Endothelial cell of umbilical vein (primary cell): ENCODE measurements around the gene LGI2. TPM values are rescaled to one million over a fixed set of nuclear protein-coding genes. Genes with fewer than 3 reads are reported as not detected.

Experiments
- BruUV-seq: library from RNA; stranded (reverse); fragments of 400-500 nt; replicated peaks from 2 replicates; lab custom pipeline; 2021; lab: Mats Ljungman, UMichigan
- CTCF ChIA-PET: fragments of 300-600, 350-600 bp; sonication (Branson Sonifier 250); formaldehyde crosslinking; loops from one replicate; lab custom pipeline; 2021; ENCODE audit warnings: antibody characterized with exemption, inconsistent platforms; lab: Charles Lee
- POLR2A ChIA-PET: fragments of 300-600, 350-600 bp; sonication (Branson Sonifier 250); formaldehyde crosslinking; loops from one replicate; lab custom pipeline; 2021; ENCODE audit warnings: antibody characterized with exemption, inconsistent platforms; lab: Charles Lee
- DNase-seq: peaks from one replicate; pipeline ENCODE4 v3.0.0-alpha.2; 2011; ENCODE audit warnings: low read depth, low spot score
- FAIRE-seq: peaks from 2 replicates; lab custom pipeline; 2011; peaks lifted over from hg19 to GRCh38; lab: Jason Lieb, UNC
- H2AFZ ChIP-seq: 2 replicates; pipeline ENCODE4 v1.6.0; 2012; ENCODE audit warnings: low read depth, low read length, control low read depth, inconsistent platforms
- H3K27ac ChIP-seq: 2 replicates; pipeline ENCODE4 v1.5.1; 2011; ENCODE audit warnings: low read depth, mild to moderate bottlenecking, control low read depth, low read length, moderate library complexity; ENCODE audit not compliant: insufficient read depth
- H3K27me3 ChIP-seq, 2 experiments: 2 replicates each; pipeline versions ENCODE4 v1.6.0 to v1.6.1; 2011; ENCODE audit warnings: low read length in 2 of 2, mixed read lengths in 1 of 2; ENCODE audit not compliant: control insufficient read depth in 2 of 2, insufficient read depth in 2 of 2
- H3K36me3 ChIP-seq, 2 experiments: 2 replicates in 1 of 2; 3 replicates in 1 of 2; pipeline ENCODE4 v1.5.1; 2011; ENCODE audit warnings: low read length in 2 of 2, mild to moderate bottlenecking in 1 of 2, moderate library complexity in 1 of 2; ENCODE audit not compliant: control insufficient read depth in 2 of 2, insufficient read depth in 2 of 2; ENCODE audit errors: extremely low read depth in 1 of 2
- H3K4me1 ChIP-seq: 3 replicates; pipeline ENCODE4 v1.5.1; 2011; ENCODE audit warnings: mild to moderate bottlenecking, low read length; ENCODE audit not compliant: control insufficient read depth, insufficient read depth; ENCODE audit errors: extremely low read depth
- H3K4me2 ChIP-seq: 2 replicates; pipeline ENCODE4 v1.6.1; 2011; ENCODE audit warnings: low read length, control low read depth, mixed read lengths; ENCODE audit not compliant: insufficient read depth
- H3K4me3 ChIP-seq, 3 experiments: fragments of 200-600 bp in 1 of 3; sonication (generic), shearing (Covaris generic) in 1 of 3; replicated peaks in 1 of 3; 2 replicates each; pipeline ENCODE4 v1.5.1; 2011 to 2016; ENCODE audit warnings: control low read depth in 3 of 3, low read length in 3 of 3, mild to moderate bottlenecking in 2 of 3, inconsistent platforms in 1 of 3, low read depth in 1 of 3, moderate library complexity in 1 of 3; ENCODE audit not compliant: insufficient read depth in 1 of 3
- H3K79me2 ChIP-seq: 2 replicates; pipeline ENCODE4 v1.6.0; 2012; ENCODE audit warnings: low read length, inconsistent platforms; ENCODE audit not compliant: control insufficient read depth, insufficient read depth
- H3K9ac ChIP-seq: replicated peaks from 2 replicates; pipeline ENCODE3; 2011; ENCODE audit warnings: low read length, control low read depth; ENCODE audit not compliant: insufficient read depth; ENCODE audit errors: extremely low read depth
- H3K9me1 ChIP-seq: replicated peaks from 3 replicates; pipeline ENCODE4 v1.6.0; 2011; ENCODE audit warnings: mild to moderate bottlenecking, low read length; ENCODE audit not compliant: control insufficient read depth, insufficient read depth; ENCODE audit errors: extremely low read depth
- H3K9me3 ChIP-seq: replicated peaks from 2 replicates; pipeline ENCODE4 v1.5.1; 2012; ENCODE audit warnings: low read length, inconsistent platforms; ENCODE audit not compliant: control insufficient read depth, insufficient read depth
- H4K20me1 ChIP-seq: replicated peaks from 2 replicates; pipeline ENCODE3; 2011; ENCODE audit warnings: mild to moderate bottlenecking, low read length; ENCODE audit not compliant: control insufficient read depth, insufficient read depth; ENCODE audit errors: extremely low read depth
- CTCF ChIP-seq, 2 donors: IDR thresholded peaks; 1 replicate in 1 of 2; 2 replicates in 1 of 2; pipeline ENCODE4 v1.5.1; 2011; ENCODE audit warnings: low read length in 2 of 2, mild to moderate bottlenecking in 2 of 2, moderate library complexity in 2 of 2, control low read depth in 1 of 2, inconsistent platforms in 1 of 2, low read depth in 1 of 2; ENCODE audit not compliant: insufficient read depth in 1 of 2; ENCODE audit errors: extremely low read depth in 1 of 2
- EZH2 ChIP-seq: IDR thresholded peaks from 2 replicates; pipeline ENCODE4 v1.6.1; 2012; ENCODE audit warnings: borderline replicate concordance, low read depth, mild to moderate bottlenecking, moderate library complexity, low read length, inconsistent platforms; ENCODE audit not compliant: severe bottlenecking
- FOS ChIP-seq: IDR thresholded peaks from 2 replicates; pipeline ENCODE4 v1.6.1; 2011; ENCODE audit warnings: mild to moderate bottlenecking, low read length, moderate library complexity, borderline replicate concordance; ENCODE audit not compliant: insufficient read depth
- GATA2 ChIP-seq: IDR thresholded peaks from 2 replicates; pipeline ENCODE4 v1.7.0; 2011; ENCODE audit warnings: low read depth, mild to moderate bottlenecking, moderate library complexity, mixed read lengths, low read length; ENCODE audit not compliant: insufficient read length, insufficient read depth
- JUN ChIP-seq: IDR thresholded peaks from 2 replicates; pipeline ENCODE4 v1.6.1; 2011; ENCODE audit warnings: borderline replicate concordance, low read depth; ENCODE audit not compliant: insufficient read length, insufficient read depth
- MAX ChIP-seq: IDR thresholded peaks from 2 replicates; pipeline ENCODE4 v1.6.1; 2011; ENCODE audit not compliant: insufficient read depth, insufficient read length
- MYC ChIP-seq: IDR thresholded peaks from one replicate; pipeline ENCODE4 v1.6.1; 2011; ENCODE audit warnings: mild to moderate bottlenecking, low read depth, low read length
- POLR2A ChIP-seq: IDR thresholded peaks from 2 replicates; pipeline ENCODE4 v1.6.1; 2012; ENCODE audit warnings: low read depth, mild to moderate bottlenecking, control low read depth, low read length
- POLR2AphosphoS5 ChIP-seq: IDR thresholded peaks from 2 replicates; pipeline ENCODE4 v1.6.1; 2012; ENCODE audit warnings: low read depth, mild to moderate bottlenecking, control low read depth, low read length, moderate library complexity; ENCODE audit not compliant: insufficient read depth
- dilution Hi-C: fragments of 300-500 bp; cut with MboI; formaldehyde crosslinking; loops from one replicate; pipeline ENCODE4 v1.15.0; 2019; ENCODE audit warnings: low sequenced_read_pairs; ENCODE audit not compliant: extremely low pct_ligation_motif_present
- intact Hi-C: fragments of 100-400 bp; cut with micrococcal nuclease; formaldehyde crosslinking; loops from one replicate; pipeline ENCODE4 v1.10.0; 2022
- polyA plus RNA-seq, 4 experiments: library from polyadenylated mRNA; depleted of rRNA in 3 of 4; stranded (reverse) in 3 of 4; unstranded in 1 of 4; fragments of >200 nt; gene quantifications; 2 replicates each; pipeline versions ENCODE4 v1.2.1 to v1.2.3, GENCODE V29; 2011 to 2012; ENCODE audit warnings: missing spikeins in 1 of 4
- total RNA-seq: library from RNA; stranded (reverse); gene quantifications from 2 replicates; pipeline ENCODE4 v1.2.3, GENCODE V29; 2021

The LGI2 gene
- total and polyA plus RNA-seq, 2 donors (not counting 3 experiments of a cell fraction or from before 2014, with no cell fraction given): not detected

- dilution Hi-C loops (no loop called here), intact Hi-C loops (no loop called here)
- Histone ChIP-seq H3K36me3 (no peaks in the 10 kb centered on the region), H3K9me1 (no peaks in the 10 kb centered on the region), H3K27ac (no peak overlapping the region), H2AFZ (no peak overlapping the region), H3K27me3 (no peaks in the 10 kb centered on the region), H3K4me1 (no peaks in the 10 kb centered on the region), H4K20me1 (no peaks in the 10 kb centered on the region), H3K9me3 (no peaks in the 10 kb centered on the region), H3K79me2 (no peaks in the 10 kb centered on the region), H3K4me3 (no peak overlapping the region), H3K9ac (no peak overlapping the region), H3K4me2 (no peak overlapping the region)
- no TSS peak for BruUV-seq
- POLR2A ChIA-PET: no interaction called here
- DNase-seq (no peak), FAIRE-seq (no peak)
- TF ChIP-seq MYC: no peak
- TF ChIP-seq MAX: no peak
- TF ChIP-seq FOS: no peak
- TF ChIP-seq GATA2: no peak
- no peak for TF ChIP-seq POLR2A
- TF ChIP-seq CTCF (IDR thresholded peaks at IDR 0.05; ENCODE audit: extremely low read depth in 1 of 2, insufficient read depth in 1 of 2, low read depth in 1 of 2, low read length in 2 of 2): no peak
- no peak for TF ChIP-seq POLR2AphosphoS5
- no peak for TF ChIP-seq EZH2
- TF ChIP-seq JUN: no peak
- CTCF ChIA-PET: no interaction called here
Measured at GRCh38 chr4:24968278-24968677, 62.5 kb downstream of the LGI2 start.
